Spleen (tissue), 7 donors: ENCODE results near the gene PRSS2.

Source experiments
- CTCF ChIP-seq, 11 experiments: fragments of 200-600 bp in 7 of 11; fragments of 450-650 bp in 4 of 11; sonication (generic) in 4 of 11; IDR thresholded peaks in 8 of 11; conservative IDR thresholded peaks in 3 of 11; 1 replicate in 7 of 11; 2 replicates in 4 of 11; pipeline versions ENCODE4 v1.4.0 to v1.8.0; 2016 to 2021; ENCODE audit warnings: antibody characterized with exemption in 11 of 11, inconsistent platforms in 4 of 11, mild to moderate bottlenecking in 1 of 11
- POLR2A ChIP-seq, 3 donors: fragments of 450-650 bp; IDR thresholded peaks; one replicate each; pipeline ENCODE4 v1.5.1; 2017; ENCODE audit warnings: antibody characterized with exemption in 3 of 3, mild to moderate bottlenecking in 1 of 3
- donor health status: DM: no; HTN: no; CAD: no; lungs with moderate emphysema.
- donor health status: DM: no; HTN: no; CAD: no.
- donor health status: DM: no; HTN: no; CAD: no.

- no peak for TF ChIP-seq CTCF (IDR thresholded peaks at IDR 0.05 in 8 of 11, conservative IDR thresholded peaks at IDR 0.05 in 3 of 11)
- no peak for TF ChIP-seq POLR2A (IDR thresholded peaks at IDR 0.05)
Measured at GRCh38 chr7:142809671-142810070, 38.9 kb downstream of the PRSS2 start.
